Measurements from ENCODE around the gene LRRN1.

DNA sequence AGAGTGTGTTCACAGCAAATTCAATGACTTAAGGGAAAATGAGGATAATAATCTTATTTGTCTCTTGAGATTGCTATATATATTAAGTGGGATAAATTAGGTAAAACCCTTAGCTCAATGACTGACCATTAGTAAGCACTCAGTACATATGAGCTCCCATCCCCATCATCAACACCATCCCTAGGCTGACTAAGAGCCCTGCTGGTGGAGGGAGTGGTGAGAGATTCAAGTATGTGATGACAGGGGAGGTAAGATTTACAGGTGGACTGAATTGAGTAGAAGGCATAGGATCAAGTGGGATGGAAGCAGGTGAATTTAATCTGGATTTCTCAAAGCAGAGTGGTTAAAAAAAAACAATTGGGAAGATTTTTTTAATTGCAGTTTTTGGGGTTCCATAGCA lies 21.0 kb upstream of the LRRN1 start:
- TF ChIP-seq RAD21 (conservative IDR thresholded peaks at IDR 0.05 in 1 of 2, IDR thresholded peaks at IDR 0.05 in 1 of 2) (no peak), NFE2L2 (conservative IDR thresholded peaks at IDR 0.05; ENCODE audit: low read length) (no peak), HDAC2 (IDR thresholded peaks at IDR 0.05) (no peak), MAFK (IDR thresholded peaks at IDR 0.05; ENCODE audit: partially characterized antibody) (no peak), ZFP36 (IDR thresholded peaks at IDR 0.05; ENCODE audit: borderline replicate concordance, partially characterized antibody) (no peak), CHD4 (IDR thresholded peaks at IDR 0.05; ENCODE audit: borderline replicate concordance) (no peak), CHD2 (IDR thresholded peaks at IDR 0.05; ENCODE audit: low read length, partially characterized antibody) (no peak), EP300 (IDR thresholded peaks at IDR 0.05) (no peak), ZSCAN20 (CRISPR knock-in tag; IDR thresholded peaks at IDR 0.05) (no peak), TFCP2L1 (CRISPR knock-in tag; IDR thresholded peaks at IDR 0.05) (no peak), KDM1A (IDR thresholded peaks at IDR 0.05; ENCODE audit: low read depth) (no peak), JUN (IDR thresholded peaks at IDR 0.05) (no peak)
- TF ChIP-seq, protein P1, sequence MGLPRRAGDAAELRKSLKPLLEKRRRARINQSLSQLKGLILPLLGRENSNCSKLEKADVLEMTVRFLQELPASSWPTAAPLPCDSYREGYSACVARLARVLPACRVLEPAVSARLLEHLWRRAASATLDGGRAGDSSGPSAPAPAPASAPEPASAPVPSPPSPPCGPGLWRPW (IDR thresholded peaks at IDR 0.05) = no peak
- TF ChIP-seq, protein P2, sequence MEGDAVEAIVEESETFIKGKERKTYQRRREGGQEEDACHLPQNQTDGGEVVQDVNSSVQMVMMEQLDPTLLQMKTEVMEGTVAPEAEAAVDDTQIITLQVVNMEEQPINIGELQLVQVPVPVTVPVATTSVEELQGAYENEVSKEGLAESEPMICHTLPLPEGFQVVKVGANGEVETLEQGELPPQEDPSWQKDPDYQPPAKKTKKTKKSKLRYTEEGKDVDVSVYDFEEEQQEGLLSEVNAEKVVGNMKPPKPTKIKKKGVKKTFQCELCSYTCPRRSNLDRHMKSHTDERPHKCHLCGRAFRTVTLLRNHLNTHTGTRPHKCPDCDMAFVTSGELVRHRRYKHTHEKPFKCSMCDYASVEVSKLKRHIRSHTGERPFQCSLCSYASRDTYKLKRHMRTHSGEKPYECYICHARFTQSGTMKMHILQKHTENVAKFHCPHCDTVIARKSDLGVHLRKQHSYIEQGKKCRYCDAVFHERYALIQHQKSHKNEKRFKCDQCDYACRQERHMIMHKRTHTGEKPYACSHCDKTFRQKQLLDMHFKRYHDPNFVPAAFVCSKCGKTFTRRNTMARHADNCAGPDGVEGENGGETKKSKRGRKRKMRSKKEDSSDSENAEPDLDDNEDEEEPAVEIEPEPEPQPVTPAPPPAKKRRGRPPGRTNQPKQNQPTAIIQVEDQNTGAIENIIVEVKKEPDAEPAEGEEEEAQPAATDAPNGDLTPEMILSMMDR (IDR thresholded peaks at IDR 0.05) = no peak
